Fibroblast of upper back skin (primary cell): Measurements from ENCODE around the gene CLIP4.
A peak's percentile ranks its signal among the peaks of the same experiment; 100 is the strongest.
"Not testable (repeated sequence)": the region's sequence is repeated elsewhere in the genome, so short reads cannot be mapped to it uniquely, and the experiment has no call there.

Experiments
- DNase-seq: peaks from one replicate; pipeline ENCODE4 v3.0.0-alpha.2; 2013

CLIP4 gene

GRCh38 chr2:29100564-29100963 is 14.7 kb upstream of the CLIP4 start:
- DNase-seq = no peak

- DNase-seq = no peak
These were observed 10.5 kb upstream of the CLIP4 start for GRCh38 chr2:29104688-29105087.

GRCh38 chr2:29105375-29105774 is 9.8 kb upstream of the CLIP4 start:
- DNase-seq = no peak

- no peak for DNase-seq
These were observed 9.0 kb upstream of the CLIP4 start for GRCh38 chr2:29106256-29106655.

- DNase-seq = no peak
These were observed 8.2 kb upstream of the CLIP4 start for GRCh38 chr2:29106980-29107388.

GRCh38 chr2:29107547-29107946 is 7.7 kb upstream of the CLIP4 start:
- not testable (repeated sequence) for DNase-seq

GRCh38 chr2:29108225-29108624 is 7.0 kb upstream of the CLIP4 start:
- peak; percentile 92 for DNase-seq

GRCh38 chr2:29109246-29109645 is 6.0 kb upstream of the CLIP4 start:
- DNase-seq = no peak

- peak; percentile 15 for DNase-seq
These were observed 4.2 kb upstream of the CLIP4 start for GRCh38 chr2:29110916-29111535.

GRCh38 chr2:29112379-29112778 is 2.8 kb upstream of the CLIP4 start:
- no peak for DNase-seq

- no peak for DNase-seq
These were observed 2.1 kb upstream of the CLIP4 start for GRCh38 chr2:29113027-29113686.

- peak; percentile 56 for DNase-seq
These were observed 1.3 kb upstream of the CLIP4 start for GRCh38 chr2:29113891-29114321.

GRCh38 chr2:29114586-29114945 is 649 bp upstream of the CLIP4 start:
- DNase-seq = no peak

- peak; percentile 53 for DNase-seq
These were observed 874 bp downstream of the CLIP4 start for GRCh38 chr2:29115797-29116781.

GRCh38 chr2:29117636-29118303 is 2.6 kb downstream of the CLIP4 start:
- peak; percentile 79 for DNase-seq

GRCh38 chr2:29119211-29119610 is 4.0 kb downstream of the CLIP4 start:
- no peak for DNase-seq

- no peak for DNase-seq
These were observed 5.6 kb downstream of the CLIP4 start for GRCh38 chr2:29120846-29121245.

GRCh38 chr2:29123617-29124349 is 8.6 kb downstream of the CLIP4 start:
- DNase-seq = peak; percentile 92

GRCh38 chr2:29124504-29124903 is 9.3 kb downstream of the CLIP4 start:
- no peak for DNase-seq

- DNase-seq = peak; percentile 42
These were observed 14.5 kb downstream of the CLIP4 start for GRCh38 chr2:29129586-29130281.

- peak; percentile 86 for DNase-seq
These were observed 15.1 kb downstream of the CLIP4 start for GRCh38 chr2:29130295-29130694.

- DNase-seq = no peak
These were observed 19.7 kb downstream of the CLIP4 start for GRCh38 chr2:29134933-29135332.
